HFFc6 (cell line): Measurements from ENCODE around the gene MGP. TPM values are rescaled to one million over a fixed set of nuclear protein-coding genes. Genes with fewer than 3 reads are reported as not detected.

Source experiments
- DNase-seq: peaks from one replicate; pipeline ENCODE4 v3.0.0-alpha.2; 2018
- H3K27ac Mint-ChIP-seq: 2 replicates; pipeline ENCODE4 v1.8.0; 2020; ENCODE audit warnings: mild to moderate bottlenecking, mixed read lengths
- H3K27me3 Mint-ChIP-seq: 2 replicates; pipeline ENCODE4 v1.8.0; 2021; ENCODE audit warnings: mild to moderate bottlenecking, moderate library complexity, mixed read lengths; ENCODE audit not compliant: insufficient read depth
- H3K36me3 Mint-ChIP-seq: 2 replicates; pipeline ENCODE4 v1.8.0; 2021; ENCODE audit warnings: low read depth, mixed read lengths
- H3K4me1 Mint-ChIP-seq: 2 replicates; pipeline ENCODE4 v1.8.0; 2020; ENCODE audit warnings: low read depth, mixed read lengths
- H3K4me3 Mint-ChIP-seq: 2 replicates; pipeline ENCODE4 v1.8.0; 2020; ENCODE audit warnings: mild to moderate bottlenecking, moderate library complexity, mixed read lengths
- H3K9me3 Mint-ChIP-seq: 2 replicates; pipeline ENCODE4 v1.8.0; 2020; ENCODE audit warnings: mild to moderate bottlenecking, mixed read lengths
- total RNA-seq, 6 experiments: library from RNA; stranded (reverse); fragmentation: NEBNext Ultra II Directional; extraction: Animal tissue kit (Norgen Biotek cat#: 25700); gene quantifications; 2 replicates in 1 of 6; 3 replicates in 5 of 6; pipeline ENCODE4 v1.2.3, GENCODE V29; 2021
- TF ChIP-seq, protein P1 (sequence below): fragments of 200-600 bp; sonication (generic); IDR thresholded peaks from 2 replicates; pipeline ENCODE4 v1.5.0; 2021; ENCODE audit warnings: antibody characterized with exemption, mild to moderate bottlenecking

The MGP gene
- total RNA-seq, 6 experiments from 2014 or later: 0.46 to 0.60 TPM; not detected in 4

- Mint-ChIP-seq H3K27ac (no peak overlapping the region), H3K4me1 (peaks cover 21% of the 10 kb centered on the region), H3K9me3 (no peaks in the 10 kb centered on the region), H3K36me3 (no peaks in the 10 kb centered on the region), H3K4me3 (no peak overlapping the region), H3K27me3 (peaks cover 15% of the 10 kb centered on the region)
- TF ChIP-seq, protein P1, sequence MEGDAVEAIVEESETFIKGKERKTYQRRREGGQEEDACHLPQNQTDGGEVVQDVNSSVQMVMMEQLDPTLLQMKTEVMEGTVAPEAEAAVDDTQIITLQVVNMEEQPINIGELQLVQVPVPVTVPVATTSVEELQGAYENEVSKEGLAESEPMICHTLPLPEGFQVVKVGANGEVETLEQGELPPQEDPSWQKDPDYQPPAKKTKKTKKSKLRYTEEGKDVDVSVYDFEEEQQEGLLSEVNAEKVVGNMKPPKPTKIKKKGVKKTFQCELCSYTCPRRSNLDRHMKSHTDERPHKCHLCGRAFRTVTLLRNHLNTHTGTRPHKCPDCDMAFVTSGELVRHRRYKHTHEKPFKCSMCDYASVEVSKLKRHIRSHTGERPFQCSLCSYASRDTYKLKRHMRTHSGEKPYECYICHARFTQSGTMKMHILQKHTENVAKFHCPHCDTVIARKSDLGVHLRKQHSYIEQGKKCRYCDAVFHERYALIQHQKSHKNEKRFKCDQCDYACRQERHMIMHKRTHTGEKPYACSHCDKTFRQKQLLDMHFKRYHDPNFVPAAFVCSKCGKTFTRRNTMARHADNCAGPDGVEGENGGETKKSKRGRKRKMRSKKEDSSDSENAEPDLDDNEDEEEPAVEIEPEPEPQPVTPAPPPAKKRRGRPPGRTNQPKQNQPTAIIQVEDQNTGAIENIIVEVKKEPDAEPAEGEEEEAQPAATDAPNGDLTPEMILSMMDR: no peak
- DNase-seq: no peak
These were observed 2.0 kb downstream of the MGP start for GRCh38 chr12:14883686-14884085.

- H3K4me1 Mint-ChIP-seq: peaks cover 17% of the 10 kb centered on the region
- no peaks in the 10 kb centered on the region for H3K9me3 Mint-ChIP-seq
- DNase-seq: no peak
- TF ChIP-seq, protein P1: no peak
- H3K4me3 Mint-ChIP-seq: no peak overlapping the region
- no peaks in the 10 kb centered on the region for H3K36me3 Mint-ChIP-seq
- peaks cover 10% of the 10 kb centered on the region for H3K27me3 Mint-ChIP-seq
- no peak overlapping the region for H3K27ac Mint-ChIP-seq
These were observed 4.7 kb downstream of the MGP start for GRCh38 chr12:14880890-14881453.

DNA sequence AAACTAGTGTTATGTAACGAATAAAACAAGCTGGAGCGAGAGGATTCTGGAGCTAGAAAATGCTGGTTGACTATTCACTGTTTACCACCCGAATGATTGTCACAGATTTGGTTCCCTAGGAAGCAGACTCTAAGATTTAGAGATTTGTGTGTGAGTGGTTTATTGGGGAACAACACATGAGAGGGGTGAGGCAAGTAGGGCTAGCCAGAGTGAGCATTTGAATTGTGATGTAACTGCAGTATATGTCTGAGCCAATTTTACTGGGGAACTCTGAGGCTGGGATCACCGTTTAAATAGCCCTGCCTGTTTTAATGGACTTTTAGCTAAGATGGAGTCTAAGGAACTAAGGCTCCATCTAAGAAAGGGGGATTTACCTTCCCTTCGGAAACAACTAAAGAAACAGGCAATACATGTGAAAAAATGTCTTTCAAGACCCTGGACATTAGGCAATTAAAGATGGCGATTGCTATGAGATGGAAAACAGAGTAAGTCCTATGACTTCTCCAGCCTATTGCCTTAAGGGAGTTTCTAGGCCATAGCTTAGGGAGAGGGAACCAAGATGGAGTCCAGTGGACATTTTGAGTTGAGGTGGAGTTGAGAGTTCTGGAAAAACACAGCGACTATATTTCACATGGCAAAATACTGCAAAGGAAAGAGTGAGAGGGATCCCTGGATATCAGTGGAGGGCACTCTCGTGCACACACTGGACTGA, 6.3 kb downstream of the MGP start:
- H3K4me3 Mint-ChIP-seq: no peak overlapping the region
- no peaks in the 10 kb centered on the region for H3K36me3 Mint-ChIP-seq
- peaks cover 4% of the 10 kb centered on the region for H3K4me1 Mint-ChIP-seq
- no peak overlapping the region for H3K27ac Mint-ChIP-seq
- no peak for DNase-seq
- peaks cover under 1% of the 10 kb centered on the region; the same call in 1 of the 2 replicates for H3K27me3 Mint-ChIP-seq
- TF ChIP-seq, protein P1: no peak
- H3K9me3 Mint-ChIP-seq: no peaks in the 10 kb centered on the region

DNA sequence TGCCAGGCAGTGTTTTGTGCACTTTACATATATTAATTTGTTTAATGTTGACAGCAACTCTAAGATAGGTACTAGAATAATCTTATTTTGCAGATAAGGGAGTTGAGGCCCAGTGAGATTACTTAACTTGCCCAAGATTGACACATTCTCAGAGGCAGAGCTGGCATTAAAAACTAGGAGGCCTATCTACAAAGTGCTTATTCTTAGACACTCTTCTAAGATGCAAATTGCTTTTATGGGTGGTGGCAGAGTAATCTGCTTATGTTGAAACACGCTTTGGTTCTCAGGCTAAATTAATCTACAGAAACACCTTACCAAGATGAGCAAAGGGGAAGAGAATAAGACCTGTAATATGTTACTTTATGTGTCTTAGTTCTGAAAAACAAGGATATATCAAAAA, 7.2 kb downstream of the MGP start:
- H3K27ac Mint-ChIP-seq: no peak overlapping the region
- H3K27me3 Mint-ChIP-seq: no peaks in the 10 kb centered on the region; the same call in 1 of the 2 replicates
- H3K9me3 Mint-ChIP-seq: no peaks in the 10 kb centered on the region
- H3K4me3 Mint-ChIP-seq: no peak overlapping the region
- no peaks in the 10 kb centered on the region for H3K4me1 Mint-ChIP-seq
- no peak for DNase-seq
- TF ChIP-seq, protein P1: no peak
- H3K36me3 Mint-ChIP-seq: no peaks in the 10 kb centered on the region

DNA sequence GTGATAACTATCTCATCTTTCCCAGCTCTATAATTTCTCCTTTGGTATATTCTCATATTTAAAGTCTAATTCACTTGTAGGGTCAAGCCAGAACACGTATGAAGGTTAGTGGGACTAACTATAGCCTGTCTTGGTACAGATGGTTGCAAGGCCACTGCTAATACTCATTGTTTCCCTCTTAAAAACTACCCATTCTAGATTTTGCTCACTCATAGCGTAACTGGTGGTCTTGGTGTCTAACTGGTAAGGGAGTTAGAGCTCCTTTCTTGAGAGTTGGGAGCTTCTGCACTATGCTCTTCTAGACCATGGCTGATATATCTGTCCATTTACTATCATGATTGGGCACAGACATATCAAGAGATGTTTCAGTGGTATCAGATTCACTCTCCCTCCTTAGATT, 8.8 kb downstream of the MGP start:
- Mint-ChIP-seq H3K27me3 (no peaks in the 10 kb centered on the region; the same call in 1 of the 2 replicates), H3K4me3 (no peak overlapping the region), H3K36me3 (no peaks in the 10 kb centered on the region), H3K27ac (no peak overlapping the region), H3K4me1 (no peaks in the 10 kb centered on the region), H3K9me3 (no peaks in the 10 kb centered on the region)
- DNase-seq: no peak
- TF ChIP-seq, protein P1: no peak
